GM13977 (cell line): Measurements from ENCODE around the gene SYNPO.

Source experiments
- DNase-seq: peaks from one replicate; pipeline ENCODE4 v3.0.0; 2012; ENCODE audit warnings: low spot score
- CTCF ChIP-seq: IDR thresholded peaks from 2 replicates; pipeline ENCODE4 v1.5.1; 2012; ENCODE audit warnings: mild to moderate bottlenecking, control low read depth; ENCODE audit not compliant: insufficient read depth; ENCODE audit errors: extremely low read depth, missing control alignments
- in situ Hi-C: fragments of 300-500 bp; cut with MboI; formaldehyde crosslinking; loops from one replicate; pipeline ENCODE4 v1.12.0; 2022; ENCODE audit warnings: low sequenced_read_pairs, low pct_unique_long_range_greater_than_20kb, mixed read lengths, inconsistent platforms; ENCODE audit not compliant: unreplicated experiment

SYNPO gene

GRCh38 chr5:150632305-150633160 lies 7.9 kb upstream of the SYNPO start:
- TF ChIP-seq CTCF = no peak
- in situ Hi-C loops = no loop called here
- DNase-seq = no peak

GRCh38 chr5:150633429-150633828 lies 7.0 kb upstream of the SYNPO start:
- no peak for TF ChIP-seq CTCF
- no peak for DNase-seq

GRCh38 chr5:150636391-150637244 lies 3.8 kb upstream of the SYNPO start:
- in situ Hi-C loops = no loop called here
- no peak for DNase-seq
- no peak for TF ChIP-seq CTCF

More at GRCh38 chr5:150633429-150633828, 7.0 kb upstream of the SYNPO start:
- in situ Hi-C loops = no loop called here

- no peak for TF ChIP-seq CTCF
- no peak for DNase-seq
- in situ Hi-C loops = no loop called here
Measured at GRCh38 chr5:150637245-150638052, 3.0 kb upstream of the SYNPO start.

- in situ Hi-C loops = no loop called here
- DNase-seq = no peak
- TF ChIP-seq CTCF = no peak
Measured at GRCh38 chr5:150638053-150638444, 2.4 kb upstream of the SYNPO start.
